Stomach (tissue), 9 donors: Measurements from ENCODE around the gene TOR4A. TPM values are rescaled to one million over a fixed set of nuclear protein-coding genes. Genes with fewer than 3 reads are reported as not detected.
"Not testable (repeated sequence)": the region's sequence is repeated elsewhere in the genome, so short reads cannot be mapped to it uniquely, and the experiment has no call there.

Source experiments
- DNase-seq, 2 donors: peaks; one replicate each; pipeline versions ENCODE4 v3.0.0 to v3.0.0-alpha.2; 2013 to 2019
- H3K27ac ChIP-seq, 5 donors: fragments of 200-600 bp in 4 of 5; sonication (generic) in 4 of 5; one replicate each; pipeline ENCODE4 v1.5.1; 2013 to 2019; ENCODE audit warnings: mild to moderate bottlenecking in 1 of 5, moderate library complexity in 1 of 5
- H3K27me3 ChIP-seq, 3 donors: fragments of 200-600 bp; sonication (generic); one replicate each; pipeline ENCODE4 v1.5.1; 2017 to 2019; ENCODE audit warnings: mixed run types in 1 of 3
- H3K36me3 ChIP-seq, 4 donors: fragments of 200-600 bp; sonication (generic); 1 replicate in 3 of 4; 2 replicates in 1 of 4; pipeline ENCODE4 v1.5.1; 2016 to 2019
- H3K4me1 ChIP-seq, 4 donors: fragments of 200-600 bp; sonication (generic); one replicate each; pipeline ENCODE4 v1.5.1; 2016 to 2019
- H3K4me3 ChIP-seq, 4 donors: fragments of 200-600 bp; sonication (generic) in 3 of 4; one replicate each; pipeline ENCODE4 v1.5.1; 2016 to 2019; ENCODE audit warnings: mild to moderate bottlenecking in 1 of 4
- H3K9me3 ChIP-seq, 4 donors: fragments of 200-600 bp; sonication (generic); one replicate each; pipeline ENCODE4 v1.5.1; 2016 to 2019
- CTCF ChIP-seq, 7 experiments: fragments of 450-650 bp in 4 of 7; fragments of 200-600 bp in 3 of 7; sonication (generic) in 3 of 7; IDR thresholded peaks; one replicate each; pipeline ENCODE4 v1.5.1; 2016 to 2019; ENCODE audit warnings: antibody characterized with exemption in 7 of 7, control low read depth in 2 of 7, mild to moderate bottlenecking in 1 of 7
- EP300 ChIP-seq: sonication (generic); formaldehyde crosslinking; IDR thresholded peaks from one replicate; pipeline ENCODE4 v1.6.1; 2017; ENCODE audit warnings: antibody characterized with exemption
- POLR2A ChIP-seq, 4 donors: fragments of 450-650 bp; IDR thresholded peaks; one replicate each; pipeline ENCODE4 v1.6.1; 2016; ENCODE audit warnings: antibody characterized with exemption in 4 of 4, control low read depth in 2 of 4, mild to moderate bottlenecking in 1 of 4, moderate library complexity in 1 of 4
- POLR2AphosphoS5 ChIP-seq, 3 donors: sonication (generic); formaldehyde crosslinking; IDR thresholded peaks; one replicate each; pipeline ENCODE4 v1.6.1; 2016; ENCODE audit warnings: antibody characterized with exemption in 3 of 3
- WGBS, 5 donors: extraction: QIAGEN DNeasy Blood & Tissue Kit in 3 of 5; methylation state at CpG; one replicate each; pipeline versions ENCODE4 v1.1.5 to v1.1.7; 2013 to 2018; 5-methylcytosine and 5-hydroxymethylcytosine counted together
- intact Hi-C: fragments of 100-400 bp; cut with DNase I; formaldehyde crosslinking; loops from one replicate; pipeline ENCODE4 v1.15.1; 2023; ENCODE audit warnings: low total_unique reads
- polyA plus RNA-seq, 3 donors: library from polyadenylated mRNA; stranded (reverse); fragments of 200-250 nt; gene quantifications; one replicate each; pipeline ENCODE4 v1.2.3, GENCODE V29; 2013
- total RNA-seq, 5 donors: library from RNA; depleted of rRNA; stranded (reverse); fragments of >200 nt; gene quantifications; one replicate each; pipeline versions ENCODE4 v1.1.0 to v1.2.3, GENCODE V29; 2014 to 2016
- donor health status: healthy with polysubstance abuse.
- donor health status: Bipolar disorder and iron deficiency.
- donor health status: healthy.

Gene TOR4A
- total and polyA plus RNA-seq, 8 donors = 5.9 to 180 (median 10.2) TPM

GRCh38 chr9:137325799-137326198, 48.3 kb downstream of the TOR4A start:
- Histone ChIP-seq H3K27ac (no peak overlapping the region), H3K27me3 (no peaks in the 10 kb centered on the region), H3K4me3 (no peak overlapping the region), H3K36me3 (no peaks in the 10 kb centered on the region), H3K9me3 (no peaks in the 10 kb centered on the region), H3K4me1 (peaks cover 0 to 2% (median 0%) of the 10 kb centered on the region in 4 donors)
- DNase-seq = no peak
- TF ChIP-seq CTCF (IDR thresholded peaks at IDR 0.05) (no peak), EP300 (no peak), POLR2A (IDR thresholded peaks at IDR 0.05) (no peak), POLR2AphosphoS5 (IDR thresholded peaks at IDR 0.05) (no peak)
- intact Hi-C loops = no loop called here
- 94 to 97% (median 96%) methylated on average over 12 of the region's 12 CpGs for WGBS, 5 donors

- no peak overlapping the region for H3K4me3 ChIP-seq
- no peaks in the 10 kb centered on the region for H3K27me3 ChIP-seq
- H3K36me3 ChIP-seq = no peaks in the 10 kb centered on the region
- H3K9me3 ChIP-seq = no peaks in the 10 kb centered on the region
- TF ChIP-seq POLR2AphosphoS5 (IDR thresholded peaks at IDR 0.05) (no peak), CTCF (IDR thresholded peaks at IDR 0.05) (no peak), POLR2A (IDR thresholded peaks at IDR 0.05) (no peak), EP300 (no peak)
- no peak for DNase-seq
- 80 to 87% (median 84%) methylated on average over 19 of the region's 19 CpGs for WGBS, 5 donors
- intact Hi-C loops = no loop called here
- no peak overlapping the region for H3K27ac ChIP-seq
- no peaks in the 10 kb centered on the region for H3K4me1 ChIP-seq
Measured at GRCh38 chr9:137326445-137327065, 49.0 kb downstream of the TOR4A start.

- DNase-seq, H3K9me3 ChIP-seq, intact Hi-C loops, H3K4me1 ChIP-seq, H3K4me3 ChIP-seq, H3K27me3 ChIP-seq, H3K36me3 ChIP-seq, H3K27ac ChIP-seq: not testable (repeated sequence)
- 68 to 81% (median 79%) methylated on average over 8 of the region's 8 CpGs for WGBS, 5 donors
Measured at GRCh38 chr9:137327641-137328550, 50.4 kb downstream of the TOR4A start.

- H3K27me3 ChIP-seq, DNase-seq, H3K4me1 ChIP-seq, H3K4me3 ChIP-seq, H3K9me3 ChIP-seq, H3K27ac ChIP-seq, H3K36me3 ChIP-seq, intact Hi-C loops: not testable (repeated sequence)
- 26 to 74% (median 54%) methylated on average over 8 to 24 of the region's 26 CpGs for WGBS, 5 donors
Measured at GRCh38 chr9:137329590-137329989, 52.1 kb downstream of the TOR4A start.

- no peaks in the 10 kb centered on the region for H3K9me3 ChIP-seq
- no peak overlapping the region for H3K4me3 ChIP-seq
- TF ChIP-seq POLR2AphosphoS5 (IDR thresholded peaks at IDR 0.05) (no peak), EP300 (no peak), CTCF (IDR thresholded peaks at IDR 0.05) (no peak), POLR2A (IDR thresholded peaks at IDR 0.05) (no peak)
- 81 to 88% (median 86%) methylated on average over 6 of the region's 6 CpGs for WGBS, 5 donors
- no peak for DNase-seq
- H3K27me3 ChIP-seq = no peaks in the 10 kb centered on the region
- H3K36me3 ChIP-seq = peaks cover 0 to 5% (median 2%) of the 10 kb centered on the region in 4 donors
- no peak overlapping the region for H3K27ac ChIP-seq
- no peaks in the 10 kb centered on the region for H3K4me1 ChIP-seq
- intact Hi-C loops = no loop called here
Measured at GRCh38 chr9:137330689-137331088, 53.2 kb downstream of the TOR4A start.
